Epithelial cell of proximal tubule (primary cell): ENCODE measurements around the gene H2BK1. TPM values are rescaled to one million over a fixed set of nuclear protein-coding genes. Genes with fewer than 3 reads are reported as not detected.
A peak's percentile ranks its signal among the peaks of the same experiment; 100 is the strongest.

Source experiments
- DNase-seq: peaks from one replicate; pipeline ENCODE4 v3.0.0-alpha.2; 2011; ENCODE audit warnings: low read depth
- H3K4me3 ChIP-seq: 2 replicates; pipeline ENCODE4 v1.5.1; 2011; ENCODE audit warnings: low read depth, mild to moderate bottlenecking, low read length
- CTCF ChIP-seq: conservative IDR thresholded peaks from 2 replicates; pipeline ENCODE4 v1.5.1; 2012; ENCODE audit warnings: low read depth, mild to moderate bottlenecking, low read length
- total RNA-seq: library from RNA; depleted of rRNA; stranded (reverse); fragments of >200 nt; gene quantifications from 2 replicates; pipeline ENCODE4 v1.2.3, GENCODE V29; 2015

H2BK1 gene
- total RNA-seq, 1 donor from 2014 or later = not detected

- no peak for DNase-seq
These were observed 13.4 kb upstream of the H2BK1 start for GRCh38 chr7:151223728-151224127.

GRCh38 chr7:151218170-151218569 is 7.9 kb upstream of the H2BK1 start:
- no peak for DNase-seq
- H3K4me3 ChIP-seq = no peak overlapping the region
- no peak for TF ChIP-seq CTCF

More at GRCh38 chr7:151223728-151224127, 13.4 kb upstream of the H2BK1 start:
- no peak overlapping the region for H3K4me3 ChIP-seq
- TF ChIP-seq CTCF = peak; percentile 4

- DNase-seq = no peak
- no peak overlapping the region for H3K4me3 ChIP-seq
- TF ChIP-seq CTCF = no peak
These were observed 5.1 kb upstream of the H2BK1 start for GRCh38 chr7:151215396-151215795.

- no peak for DNase-seq
- no peak for TF ChIP-seq CTCF
- no peak overlapping the region for H3K4me3 ChIP-seq
These were observed 3.5 kb upstream of the H2BK1 start for GRCh38 chr7:151213826-151214225.

GRCh38 chr7:151212626-151213025 is 2.3 kb upstream of the H2BK1 start:
- H3K4me3 ChIP-seq = no peak overlapping the region
- TF ChIP-seq CTCF = no peak
- DNase-seq = no peak

- DNase-seq = no peak
- no peak overlapping the region for H3K4me3 ChIP-seq
- TF ChIP-seq CTCF = no peak
These were observed 976 bp upstream of the H2BK1 start for GRCh38 chr7:151211155-151211772.

GRCh38 chr7:151209588-151209987 is 700 bp downstream of the H2BK1 start:
- no peak for DNase-seq
- TF ChIP-seq CTCF = no peak
- no peak overlapping the region for H3K4me3 ChIP-seq
